ENCODE results near the gene ZNF236. TPM values are rescaled to one million over a fixed set of nuclear protein-coding genes. Genes with fewer than 3 reads are reported as not detected.

The ZNF236 gene
- total RNA-seq, 2 experiments from 2014 or later, result 6.6 to 16.1 TPM

GRCh38 chr18:77014538-77014937 is 192.2 kb downstream of the ZNF236 start:
- POLR2A ChIA-PET, result no interaction called here

DNA sequence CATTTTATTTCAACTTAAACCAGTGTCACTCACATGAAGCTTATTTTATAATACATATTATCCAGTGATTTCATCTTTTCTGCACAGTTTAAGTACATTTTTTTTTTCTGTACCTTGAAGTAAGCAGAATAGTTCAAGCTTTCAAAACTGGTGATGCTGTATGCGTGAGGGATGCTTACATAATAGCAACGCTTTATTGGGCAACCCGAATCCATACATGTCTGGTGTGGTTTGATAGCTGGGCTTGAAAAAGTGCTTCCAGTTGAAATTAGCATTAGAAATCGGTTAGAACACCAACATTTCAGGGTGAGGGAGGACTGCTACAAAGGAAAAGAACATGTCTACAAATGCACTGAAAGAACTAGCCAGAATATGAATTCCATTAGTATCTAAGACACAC is 192.8 kb downstream of the ZNF236 start:
- H3K4me1 ChIP-seq (ENCODE audit: insufficient read depth, low read length, poor library complexity, severe bottlenecking), result no peaks in the 10 kb centered on the region
- POLR2A ChIA-PET, result no interaction called here
- no peak for DNase-seq (ENCODE audit: low spot score)
- no peaks in the 10 kb centered on the region for H4K20me1 ChIP-seq (ENCODE audit: insufficient read depth, low read length)
- H3K79me2 ChIP-seq (ENCODE audit: insufficient read depth, low read depth, low read length), result no peaks in the 10 kb centered on the region
- H3K27ac ChIP-seq (ENCODE audit: low read depth, low read length, poor library complexity, severe bottlenecking), result no peak overlapping the region
- intact Hi-C loops (cut with micrococcal nuclease; ENCODE audit: unreplicated experiment), result no loop called here
- CTCF ChIA-PET (ENCODE audit: unreplicated experiment), result interaction anchor here (0.7 kb wide), 1 partner anchor 39 kb away, joined by 3 read pairs; no protein-coding TSS in a partner anchor
- H2AFZ ChIP-seq (ENCODE audit: low read length), result no peak overlapping the region
- BruUV-seq (replicated peaks), result no TSS peak
- no peaks in the 10 kb centered on the region for H3K36me3 ChIP-seq (ENCODE audit: insufficient read depth, low read length)
- no peaks in the 10 kb centered on the region for H3K9me3 ChIP-seq (ENCODE audit: low read length)
- no peak for TF ChIP-seq EZH2phosphoT487 (IDR thresholded peaks at IDR 0.05; ENCODE audit: borderline replicate concordance, low read depth, low read length)
- TF ChIP-seq, protein P1, sequence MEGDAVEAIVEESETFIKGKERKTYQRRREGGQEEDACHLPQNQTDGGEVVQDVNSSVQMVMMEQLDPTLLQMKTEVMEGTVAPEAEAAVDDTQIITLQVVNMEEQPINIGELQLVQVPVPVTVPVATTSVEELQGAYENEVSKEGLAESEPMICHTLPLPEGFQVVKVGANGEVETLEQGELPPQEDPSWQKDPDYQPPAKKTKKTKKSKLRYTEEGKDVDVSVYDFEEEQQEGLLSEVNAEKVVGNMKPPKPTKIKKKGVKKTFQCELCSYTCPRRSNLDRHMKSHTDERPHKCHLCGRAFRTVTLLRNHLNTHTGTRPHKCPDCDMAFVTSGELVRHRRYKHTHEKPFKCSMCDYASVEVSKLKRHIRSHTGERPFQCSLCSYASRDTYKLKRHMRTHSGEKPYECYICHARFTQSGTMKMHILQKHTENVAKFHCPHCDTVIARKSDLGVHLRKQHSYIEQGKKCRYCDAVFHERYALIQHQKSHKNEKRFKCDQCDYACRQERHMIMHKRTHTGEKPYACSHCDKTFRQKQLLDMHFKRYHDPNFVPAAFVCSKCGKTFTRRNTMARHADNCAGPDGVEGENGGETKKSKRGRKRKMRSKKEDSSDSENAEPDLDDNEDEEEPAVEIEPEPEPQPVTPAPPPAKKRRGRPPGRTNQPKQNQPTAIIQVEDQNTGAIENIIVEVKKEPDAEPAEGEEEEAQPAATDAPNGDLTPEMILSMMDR (conservative IDR thresholded peaks at IDR 0.05; ENCODE audit: low read length), result no peak
- H3K9me2 ChIP-seq (ENCODE audit: insufficient read depth, low read length), result no peaks in the 10 kb centered on the region
- H3K4me2 ChIP-seq (ENCODE audit: low read length), result no peak overlapping the region
- no peak overlapping the region for H3K4me3 ChIP-seq (ENCODE audit: low read depth, low read length, poor library complexity, severe bottlenecking)

More at GRCh38 chr18:77014538-77014937, 192.2 kb downstream of the ZNF236 start:
- Histone ChIP-seq H3K36me3 (ENCODE audit: insufficient read depth, low read length) (no peaks in the 10 kb centered on the region), H2AFZ (ENCODE audit: low read length) (no peak overlapping the region), H3K4me3 (ENCODE audit: low read depth, low read length, poor library complexity, severe bottlenecking) (no peak overlapping the region), H3K4me2 (ENCODE audit: low read length) (no peak overlapping the region), H3K9me2 (ENCODE audit: insufficient read depth, low read length) (no peaks in the 10 kb centered on the region), H3K4me1 (ENCODE audit: insufficient read depth, low read length, poor library complexity, severe bottlenecking) (no peaks in the 10 kb centered on the region), H3K9me3 (ENCODE audit: low read length) (no peaks in the 10 kb centered on the region), H4K20me1 (ENCODE audit: insufficient read depth, low read length) (no peaks in the 10 kb centered on the region), H3K27ac (ENCODE audit: low read depth, low read length, poor library complexity, severe bottlenecking) (no peak overlapping the region), H3K79me2 (ENCODE audit: insufficient read depth, low read depth, low read length) (no peaks in the 10 kb centered on the region)
- intact Hi-C loops (cut with micrococcal nuclease; ENCODE audit: unreplicated experiment), result no loop called here
- BruUV-seq (replicated peaks), result no TSS peak
- no peak for TF ChIP-seq EZH2phosphoT487 (IDR thresholded peaks at IDR 0.05; ENCODE audit: borderline replicate concordance, low read depth, low read length)
- TF ChIP-seq, protein P1 (conservative IDR thresholded peaks at IDR 0.05; ENCODE audit: low read length), result no peak
- CTCF ChIA-PET (ENCODE audit: unreplicated experiment), result no interaction called here
- no peak for DNase-seq (ENCODE audit: low spot score)

- TSS peak; percentile 59 for BruUV-seq (replicated peaks)
- POLR2A ChIA-PET, result no interaction called here
- CTCF ChIA-PET (ENCODE audit: unreplicated experiment), result interaction anchor here (0.7 kb wide), 1 partner anchor 38 kb away, joined by 3 read pairs; no protein-coding TSS in a partner anchor
Measured at GRCh38 chr18:77015771-77016710, 193.7 kb downstream of the ZNF236 start.

More at GRCh38 chr18:77015771-77016710, 193.7 kb downstream of the ZNF236 start:
- H3K36me3 ChIP-seq (ENCODE audit: insufficient read depth, low read length), result no peaks in the 10 kb centered on the region
- H3K27ac ChIP-seq (ENCODE audit: low read depth, low read length, poor library complexity, severe bottlenecking), result no peak overlapping the region
- H3K4me2 ChIP-seq (ENCODE audit: low read length), result no peak overlapping the region
- intact Hi-C loops (cut with micrococcal nuclease; ENCODE audit: unreplicated experiment), result no loop called here
- H3K4me3 ChIP-seq (ENCODE audit: low read depth, low read length, poor library complexity, severe bottlenecking), result no peak overlapping the region
- DNase-seq (ENCODE audit: low spot score), result no peak
- H3K79me2 ChIP-seq (ENCODE audit: insufficient read depth, low read depth, low read length), result no peaks in the 10 kb centered on the region
- no peaks in the 10 kb centered on the region for H3K9me2 ChIP-seq (ENCODE audit: insufficient read depth, low read length)
- H4K20me1 ChIP-seq (ENCODE audit: insufficient read depth, low read length), result no peaks in the 10 kb centered on the region
- TF ChIP-seq, protein P1 (conservative IDR thresholded peaks at IDR 0.05; ENCODE audit: low read length), result no peak
- no peak for TF ChIP-seq EZH2phosphoT487 (IDR thresholded peaks at IDR 0.05; ENCODE audit: borderline replicate concordance, low read depth, low read length)
- no peaks in the 10 kb centered on the region for H3K9me3 ChIP-seq (ENCODE audit: low read length)
- no peaks in the 10 kb centered on the region for H3K4me1 ChIP-seq (ENCODE audit: insufficient read depth, low read length, poor library complexity, severe bottlenecking)
- H2AFZ ChIP-seq (ENCODE audit: low read length), result no peak overlapping the region
